ENCODE results near the gene GLB1L2.

The GLB1L2 gene

DNA sequence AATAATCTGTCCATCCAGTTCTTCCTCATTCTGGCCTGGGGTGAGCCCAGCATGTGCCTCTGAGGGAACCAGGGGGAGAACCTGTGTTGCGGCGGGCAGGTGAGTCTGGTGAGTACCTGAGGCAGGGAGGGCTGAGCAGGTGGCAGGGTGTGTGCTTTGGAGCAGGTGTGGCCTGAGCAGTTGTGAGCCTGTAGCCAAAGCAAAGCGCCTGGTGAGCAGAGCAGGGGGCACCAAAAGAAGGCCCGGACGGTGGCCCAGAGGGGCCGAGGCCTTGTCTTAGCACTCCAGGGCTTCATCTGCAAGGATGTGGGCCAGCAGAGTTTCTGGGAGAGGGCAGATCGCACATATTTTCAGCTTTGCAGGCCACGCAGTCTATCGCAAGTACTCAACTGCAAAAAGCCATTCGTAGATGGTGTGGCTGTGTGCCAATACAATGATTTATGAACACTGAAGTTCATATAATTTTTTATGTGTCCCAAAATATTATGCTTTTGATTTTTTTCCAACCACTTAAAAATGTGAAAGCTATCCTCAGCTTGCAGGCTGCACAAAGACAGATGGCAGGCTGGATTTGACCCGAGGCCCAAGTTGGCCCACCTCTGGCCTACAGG is 8.7 kb downstream of the GLB1L2 start:
- H3K4me3 ChIP-seq (replicated peaks; ENCODE audit: insufficient read depth, low read length): no peak overlapping the region
- H3K27me3 ChIP-seq (ENCODE audit: insufficient read depth, poor library complexity, severe bottlenecking): peaks cover 5% of the 10 kb centered on the region
- no peak overlapping the region for H3K27ac ChIP-seq (replicated peaks)
- TF ChIP-seq GABPA (IDR thresholded peaks at IDR 0.05; ENCODE audit: low read depth) (no peak), POLR2AphosphoS5 (IDR thresholded peaks at IDR 0.05; ENCODE audit: low read depth) (no peak), SPI1 (IDR thresholded peaks at IDR 0.05; ENCODE audit: borderline replicate concordance, low read depth) (no peak)
- TF ChIP-seq, protein P1, sequence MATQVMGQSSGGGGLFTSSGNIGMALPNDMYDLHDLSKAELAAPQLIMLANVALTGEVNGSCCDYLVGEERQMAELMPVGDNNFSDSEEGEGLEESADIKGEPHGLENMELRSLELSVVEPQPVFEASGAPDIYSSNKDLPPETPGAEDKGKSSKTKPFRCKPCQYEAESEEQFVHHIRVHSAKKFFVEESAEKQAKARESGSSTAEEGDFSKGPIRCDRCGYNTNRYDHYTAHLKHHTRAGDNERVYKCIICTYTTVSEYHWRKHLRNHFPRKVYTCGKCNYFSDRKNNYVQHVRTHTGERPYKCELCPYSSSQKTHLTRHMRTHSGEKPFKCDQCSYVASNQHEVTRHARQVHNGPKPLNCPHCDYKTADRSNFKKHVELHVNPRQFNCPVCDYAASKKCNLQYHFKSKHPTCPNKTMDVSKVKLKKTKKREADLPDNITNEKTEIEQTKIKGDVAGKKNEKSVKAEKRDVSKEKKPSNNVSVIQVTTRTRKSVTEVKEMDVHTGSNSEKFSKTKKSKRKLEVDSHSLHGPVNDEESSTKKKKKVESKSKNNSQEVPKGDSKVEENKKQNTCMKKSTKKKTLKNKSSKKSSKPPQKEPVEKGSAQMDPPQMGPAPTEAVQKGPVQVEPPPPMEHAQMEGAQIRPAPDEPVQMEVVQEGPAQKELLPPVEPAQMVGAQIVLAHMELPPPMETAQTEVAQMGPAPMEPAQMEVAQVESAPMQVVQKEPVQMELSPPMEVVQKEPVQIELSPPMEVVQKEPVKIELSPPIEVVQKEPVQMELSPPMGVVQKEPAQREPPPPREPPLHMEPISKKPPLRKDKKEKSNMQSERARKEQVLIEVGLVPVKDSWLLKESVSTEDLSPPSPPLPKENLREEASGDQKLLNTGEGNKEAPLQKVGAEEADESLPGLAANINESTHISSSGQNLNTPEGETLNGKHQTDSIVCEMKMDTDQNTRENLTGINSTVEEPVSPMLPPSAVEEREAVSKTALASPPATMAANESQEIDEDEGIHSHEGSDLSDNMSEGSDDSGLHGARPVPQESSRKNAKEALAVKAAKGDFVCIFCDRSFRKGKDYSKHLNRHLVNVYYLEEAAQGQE (IDR thresholded peaks at IDR 0.05; ENCODE audit: insufficient replicate concordance, low read depth): no peak
- TF ChIP-seq, protein P2, sequence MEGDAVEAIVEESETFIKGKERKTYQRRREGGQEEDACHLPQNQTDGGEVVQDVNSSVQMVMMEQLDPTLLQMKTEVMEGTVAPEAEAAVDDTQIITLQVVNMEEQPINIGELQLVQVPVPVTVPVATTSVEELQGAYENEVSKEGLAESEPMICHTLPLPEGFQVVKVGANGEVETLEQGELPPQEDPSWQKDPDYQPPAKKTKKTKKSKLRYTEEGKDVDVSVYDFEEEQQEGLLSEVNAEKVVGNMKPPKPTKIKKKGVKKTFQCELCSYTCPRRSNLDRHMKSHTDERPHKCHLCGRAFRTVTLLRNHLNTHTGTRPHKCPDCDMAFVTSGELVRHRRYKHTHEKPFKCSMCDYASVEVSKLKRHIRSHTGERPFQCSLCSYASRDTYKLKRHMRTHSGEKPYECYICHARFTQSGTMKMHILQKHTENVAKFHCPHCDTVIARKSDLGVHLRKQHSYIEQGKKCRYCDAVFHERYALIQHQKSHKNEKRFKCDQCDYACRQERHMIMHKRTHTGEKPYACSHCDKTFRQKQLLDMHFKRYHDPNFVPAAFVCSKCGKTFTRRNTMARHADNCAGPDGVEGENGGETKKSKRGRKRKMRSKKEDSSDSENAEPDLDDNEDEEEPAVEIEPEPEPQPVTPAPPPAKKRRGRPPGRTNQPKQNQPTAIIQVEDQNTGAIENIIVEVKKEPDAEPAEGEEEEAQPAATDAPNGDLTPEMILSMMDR (IDR thresholded peaks at IDR 0.05; ENCODE audit: insufficient read depth, low read length): no peak
- no peak for DNase-seq (ENCODE audit: low read depth in 1 of 2, low spot score in 1 of 2)

DNA sequence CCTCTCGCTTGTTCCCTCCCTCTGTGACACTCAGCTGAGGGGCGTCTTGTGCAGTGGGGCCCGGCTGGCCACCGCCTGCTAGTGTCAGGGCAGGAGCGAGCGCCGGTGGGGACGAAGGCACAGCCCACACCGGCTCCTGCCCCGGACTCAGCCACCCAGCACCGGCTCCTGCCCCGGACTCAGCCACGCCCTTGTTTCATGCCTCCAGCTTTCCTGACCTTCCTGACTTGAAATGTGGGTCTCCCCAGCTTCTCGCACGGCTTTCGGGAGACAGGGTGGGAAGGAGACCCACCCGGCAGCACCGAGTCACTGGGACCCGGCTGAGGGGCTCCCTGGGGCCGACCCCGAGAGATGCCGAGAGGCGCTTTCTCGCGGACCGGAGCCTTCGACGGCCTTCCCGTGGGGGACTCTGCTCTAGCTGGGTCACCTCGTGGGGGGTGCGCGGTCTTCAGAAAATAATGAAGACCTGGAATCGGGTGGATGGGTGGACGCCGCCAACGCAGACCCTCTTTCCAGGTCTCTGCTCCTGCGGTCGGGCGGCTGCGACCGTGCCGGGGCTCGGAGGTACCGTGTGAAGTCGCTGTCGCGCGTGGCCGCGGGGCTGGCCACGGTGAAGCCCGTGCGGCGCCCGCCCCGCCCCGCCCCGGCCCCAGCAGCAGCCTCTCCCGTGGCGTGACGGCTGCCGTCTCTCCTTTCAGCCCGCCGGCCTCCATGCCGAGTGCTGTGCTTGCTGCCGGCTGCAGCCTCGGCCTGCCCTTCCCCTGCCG is 10.2 kb downstream of the GLB1L2 start:
- DNase-seq (ENCODE audit: low read depth in 1 of 2, low spot score in 1 of 2): no peak
- no peak for TF ChIP-seq GABPA (IDR thresholded peaks at IDR 0.05; ENCODE audit: low read depth)
- TF ChIP-seq, protein P2 (IDR thresholded peaks at IDR 0.05; ENCODE audit: insufficient read depth, low read length): no peak
- no peak for TF ChIP-seq POLR2AphosphoS5 (IDR thresholded peaks at IDR 0.05; ENCODE audit: low read depth)
- no peak for TF ChIP-seq SPI1 (IDR thresholded peaks at IDR 0.05; ENCODE audit: borderline replicate concordance, low read depth)
- TF ChIP-seq, protein P1 (IDR thresholded peaks at IDR 0.05; ENCODE audit: insufficient replicate concordance, low read depth): no peak
- H3K27me3 ChIP-seq (ENCODE audit: insufficient read depth, poor library complexity, severe bottlenecking): peaks cover 2% of the 10 kb centered on the region
- no peak overlapping the region for H3K4me3 ChIP-seq (replicated peaks; ENCODE audit: insufficient read depth, low read length)
- H3K27ac ChIP-seq (replicated peaks): no peak overlapping the region

DNA sequence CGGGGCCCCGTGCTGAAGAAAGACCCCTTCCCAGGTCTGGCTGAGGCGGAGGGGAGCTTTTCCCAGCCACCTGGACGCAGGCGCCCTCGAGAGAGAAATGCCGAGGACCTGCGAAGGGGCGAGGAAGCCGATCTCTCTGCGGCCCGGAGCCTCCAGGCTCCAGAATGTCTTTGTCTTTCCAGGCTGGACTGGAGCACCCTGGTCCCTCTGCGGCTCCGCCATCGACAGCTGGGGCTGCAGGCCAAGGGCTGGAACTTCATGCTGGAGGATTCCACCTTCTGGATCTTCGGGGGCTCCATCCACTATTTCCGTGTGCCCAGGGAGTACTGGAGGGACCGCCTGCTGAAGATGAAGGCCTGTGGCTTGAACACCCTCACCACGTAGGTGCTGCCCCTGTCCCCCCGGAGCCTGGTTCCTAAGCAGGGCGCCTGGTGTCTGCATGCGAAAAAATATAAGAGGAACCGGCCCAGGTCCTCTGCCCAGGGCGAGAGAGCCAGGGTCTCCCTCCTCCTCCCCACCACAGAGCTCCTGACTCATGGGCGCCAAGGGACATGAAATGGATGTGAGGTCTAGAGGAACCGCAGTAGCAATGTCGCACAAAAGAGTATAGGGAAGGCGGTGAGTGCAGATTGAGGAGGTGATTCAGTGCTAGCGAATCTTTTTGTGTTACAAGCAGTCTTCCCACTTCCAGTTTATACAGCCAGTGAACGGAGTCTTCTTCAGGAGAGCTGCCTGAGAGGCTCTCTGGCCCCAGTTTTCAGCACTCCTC is 11.0 kb downstream of the GLB1L2 start:
- Histone ChIP-seq H3K27me3 (ENCODE audit: insufficient read depth, poor library complexity, severe bottlenecking) (peaks cover 2% of the 10 kb centered on the region), H3K27ac (replicated peaks) (no peak overlapping the region), H3K4me3 (replicated peaks; ENCODE audit: insufficient read depth, low read length) (no peak overlapping the region)
- TF ChIP-seq POLR2AphosphoS5 (IDR thresholded peaks at IDR 0.05; ENCODE audit: low read depth): no peak
- TF ChIP-seq GABPA (IDR thresholded peaks at IDR 0.05; ENCODE audit: low read depth): no peak
- DNase-seq (ENCODE audit: low read depth in 1 of 2, low spot score in 1 of 2): no peak

DNA sequence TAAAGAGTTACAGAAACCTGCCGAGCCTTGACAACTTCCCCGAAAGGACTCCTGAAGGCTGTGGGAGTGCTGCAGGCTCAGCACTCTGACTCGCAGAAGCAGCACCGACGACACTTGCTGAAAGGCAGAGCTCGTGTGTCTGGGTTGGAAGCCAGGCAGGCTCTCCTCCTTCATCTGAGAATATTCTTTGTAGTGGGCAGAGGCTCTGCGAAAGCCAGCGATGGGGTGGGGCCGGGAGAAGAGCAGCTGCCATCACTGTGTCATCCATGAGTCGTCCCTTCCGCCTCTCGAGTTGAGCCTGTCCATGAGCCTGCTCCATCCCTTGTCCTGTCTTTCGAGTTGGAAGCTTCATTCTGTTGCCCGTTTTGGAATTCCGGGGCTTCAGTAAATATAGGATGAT is 11.9 kb downstream of the GLB1L2 start:
- Histone ChIP-seq H3K4me3 (replicated peaks; ENCODE audit: insufficient read depth, low read length) (no peak overlapping the region), H3K27ac (replicated peaks) (no peak overlapping the region), H3K27me3 (ENCODE audit: insufficient read depth, poor library complexity, severe bottlenecking) (peaks cover 2% of the 10 kb centered on the region)
- no peak for DNase-seq (ENCODE audit: low read depth in 1 of 2, low spot score in 1 of 2)
- TF ChIP-seq, protein P2 (IDR thresholded peaks at IDR 0.05; ENCODE audit: insufficient read depth, low read length): no peak
- TF ChIP-seq POLR2AphosphoS5 (IDR thresholded peaks at IDR 0.05; ENCODE audit: low read depth): no peak
- TF ChIP-seq GABPA (IDR thresholded peaks at IDR 0.05; ENCODE audit: low read depth): no peak
- TF ChIP-seq, protein P1 (IDR thresholded peaks at IDR 0.05; ENCODE audit: insufficient replicate concordance, low read depth): no peak
- TF ChIP-seq SPI1 (IDR thresholded peaks at IDR 0.05; ENCODE audit: borderline replicate concordance, low read depth): no peak
